Fibroblast of skin of scalp (primary cell): ENCODE results near the gene MACIR.

Experiments used
- DNase-seq: peaks from one replicate; pipeline ENCODE4 v3.0.0-alpha.2; 2013

Gene MACIR

GRCh38 chr5:103247118-103247517, 11.4 kb upstream of the MACIR start:
- no peak for DNase-seq

- DNase-seq = no peak
Measured at GRCh38 chr5:103249068-103249467, 9.5 kb upstream of the MACIR start.

GRCh38 chr5:103254921-103255320, 3.6 kb upstream of the MACIR start:
- DNase-seq = peak; percentile 33

DNA sequence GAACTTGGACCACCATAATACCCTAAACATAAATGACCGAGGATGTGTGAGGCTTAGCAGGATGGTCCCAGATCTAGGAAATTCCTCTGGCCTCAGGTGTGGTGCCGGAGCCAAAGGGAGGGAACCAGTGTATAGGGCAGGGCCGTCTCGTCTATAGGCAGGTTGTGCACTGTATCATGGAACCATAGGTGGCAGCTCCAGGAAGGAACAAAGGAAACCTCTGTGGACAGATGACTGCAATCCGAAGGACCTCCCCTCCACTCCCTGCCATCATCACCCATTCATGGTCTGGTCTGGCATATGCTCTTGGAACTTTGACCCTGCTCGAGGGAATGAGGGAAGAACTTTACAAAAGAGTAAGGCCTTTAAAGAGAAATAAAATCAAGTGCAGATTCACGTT, 2.9 kb upstream of the MACIR start:
- DNase-seq = no peak

DNA sequence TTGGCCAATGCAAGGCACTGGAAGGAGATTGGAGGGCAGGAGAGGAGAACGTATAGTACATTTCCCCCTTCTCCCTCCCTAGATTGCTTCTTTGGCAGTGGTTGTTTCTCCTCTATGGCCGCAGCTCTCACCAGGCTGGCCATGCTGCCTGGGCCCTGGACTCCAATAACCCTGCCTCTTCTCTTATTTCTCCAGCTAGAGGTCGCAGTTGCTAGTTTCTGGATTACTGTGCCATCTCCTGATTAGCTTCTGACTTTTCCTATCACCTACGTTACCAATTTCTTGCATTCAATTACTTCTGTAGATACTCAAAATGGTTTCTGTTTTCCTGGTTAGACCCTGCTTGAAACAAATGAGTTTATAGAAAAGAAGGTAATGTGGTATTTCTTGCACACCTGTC, 2.4 kb upstream of the MACIR start:
- DNase-seq = no peak

- peak; percentile 36 for DNase-seq
Measured at GRCh38 chr5:103258957-103259704, 568 bp downstream of the MACIR start.

DNA sequence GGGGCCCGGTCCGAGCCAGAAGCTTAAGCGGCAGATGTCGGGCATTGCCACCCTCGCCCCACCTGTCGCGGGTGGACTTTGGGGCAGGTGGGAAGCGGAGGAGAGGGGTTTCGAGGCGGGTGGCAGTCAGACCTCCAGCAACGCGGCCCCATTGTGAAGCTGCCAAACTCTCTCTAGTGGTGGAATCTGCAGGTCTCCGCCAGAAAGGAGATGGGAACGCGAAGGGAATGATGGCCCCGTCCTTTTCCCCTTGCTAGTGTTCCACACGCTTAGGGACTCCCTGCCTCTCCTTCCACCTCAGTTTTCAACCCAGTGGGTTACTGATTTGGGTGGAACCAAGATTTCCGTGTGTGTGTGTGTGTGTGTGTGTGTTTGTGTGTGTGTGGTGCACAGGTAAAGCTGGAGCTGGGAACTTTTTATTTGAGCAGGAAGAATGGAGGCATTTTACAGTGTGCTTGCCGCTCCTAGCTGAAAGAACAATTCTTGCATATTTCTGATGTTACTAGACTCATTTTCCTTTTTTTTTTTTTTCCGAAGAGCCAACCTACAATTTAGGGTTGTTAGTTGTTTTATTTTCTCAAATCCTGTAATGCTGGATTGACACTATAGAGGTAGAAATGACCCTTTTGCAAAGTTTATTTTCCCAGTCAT, 1.3 kb downstream of the MACIR start:
- peak; percentile 28 for DNase-seq

DNA sequence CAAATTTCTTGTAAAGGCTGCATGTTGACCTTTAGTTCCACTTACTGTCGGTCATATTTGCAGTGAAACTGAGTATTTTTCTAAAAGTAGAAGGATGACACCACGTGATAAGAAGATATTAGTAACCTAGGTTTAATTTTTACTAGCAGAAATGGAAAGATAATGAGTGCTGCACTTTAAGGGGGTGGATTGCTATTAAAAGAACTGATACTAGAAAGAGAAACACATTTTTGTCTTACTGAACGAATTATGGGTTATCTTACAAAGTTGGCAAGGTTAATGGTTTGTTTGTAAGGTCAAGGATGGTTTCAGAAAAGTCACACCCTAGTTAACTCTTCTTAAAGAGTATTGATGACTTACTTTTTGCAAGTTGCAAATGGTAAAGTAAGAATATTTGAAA, 2.4 kb downstream of the MACIR start:
- DNase-seq = no peak

GRCh38 chr5:103262422-103262871, 3.9 kb downstream of the MACIR start:
- DNase-seq = no peak

DNA sequence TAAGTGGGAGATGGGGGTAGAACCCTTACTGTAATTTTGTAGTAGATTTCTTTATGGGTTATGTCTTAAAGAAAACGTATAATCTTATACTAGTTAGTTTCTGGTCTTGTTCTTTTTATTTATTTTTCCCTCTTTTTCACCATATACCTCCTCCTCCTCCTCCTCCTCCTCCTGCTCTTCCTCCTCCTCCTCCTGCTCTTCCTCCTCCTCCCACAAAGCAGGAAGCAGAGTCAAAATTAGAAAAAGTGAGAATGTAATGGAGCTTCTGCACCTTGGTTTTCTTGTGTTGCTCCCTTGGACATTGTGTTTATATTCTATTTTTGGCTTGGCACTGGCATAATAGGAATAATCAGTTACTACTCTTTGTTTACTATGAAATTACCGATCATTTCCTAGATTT, 4.5 kb downstream of the MACIR start:
- DNase-seq = no peak

DNA sequence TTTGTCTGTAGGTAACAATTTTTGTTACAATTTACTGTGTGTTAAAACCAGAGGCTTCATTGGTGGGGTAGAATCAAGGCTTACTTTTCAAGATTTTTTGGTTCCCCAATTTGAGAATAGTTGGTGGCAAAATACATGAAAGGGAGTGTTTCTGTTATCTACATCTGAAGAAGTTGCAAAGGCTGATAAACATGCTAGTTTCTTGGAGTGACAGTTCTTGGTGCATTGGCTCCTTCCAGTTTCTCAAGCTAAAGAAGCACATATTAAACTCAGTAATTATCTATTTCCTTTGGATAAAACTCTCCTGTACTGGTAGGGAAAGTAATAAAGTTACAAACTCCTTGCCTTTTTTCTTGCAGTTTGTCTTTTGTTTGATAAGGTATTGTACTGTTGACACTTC, 5.9 kb downstream of the MACIR start:
- no peak for DNase-seq

GRCh38 chr5:103270581-103270980, 12.0 kb downstream of the MACIR start:
- DNase-seq = no peak

DNA sequence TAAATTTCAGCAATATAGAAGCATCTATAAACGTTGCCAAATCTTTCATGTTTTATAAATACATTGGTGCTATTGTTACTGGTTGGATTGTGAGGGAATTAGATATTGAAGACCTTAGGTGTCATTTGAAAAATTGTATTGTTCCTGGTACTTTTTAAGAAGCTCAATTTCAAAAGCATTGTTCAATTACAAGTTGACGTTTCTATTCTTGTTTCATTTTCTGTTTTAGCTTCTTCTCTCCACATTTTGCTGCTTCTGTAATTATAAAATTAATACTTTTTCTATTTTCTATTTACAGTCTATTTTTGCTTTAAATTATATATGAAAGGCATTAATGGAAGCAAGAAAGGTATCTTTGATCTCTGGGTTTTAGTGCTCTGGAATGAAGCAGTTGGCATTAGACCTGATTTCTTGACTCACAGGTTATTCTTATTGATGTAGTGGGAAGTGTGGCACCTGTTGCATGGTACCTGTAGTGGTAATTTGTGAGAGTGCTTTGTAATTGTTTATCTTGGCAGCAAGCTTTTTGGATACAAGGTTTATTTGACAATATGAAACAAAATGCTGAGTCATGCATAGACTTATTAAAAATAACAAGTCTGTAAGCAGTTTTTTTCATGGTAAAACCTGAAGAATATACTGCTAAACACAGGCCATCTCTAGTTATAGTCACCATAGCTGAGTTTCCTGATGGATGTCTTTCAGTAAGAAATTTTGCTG, 13.2 kb downstream of the MACIR start:
- no peak for DNase-seq

DNA sequence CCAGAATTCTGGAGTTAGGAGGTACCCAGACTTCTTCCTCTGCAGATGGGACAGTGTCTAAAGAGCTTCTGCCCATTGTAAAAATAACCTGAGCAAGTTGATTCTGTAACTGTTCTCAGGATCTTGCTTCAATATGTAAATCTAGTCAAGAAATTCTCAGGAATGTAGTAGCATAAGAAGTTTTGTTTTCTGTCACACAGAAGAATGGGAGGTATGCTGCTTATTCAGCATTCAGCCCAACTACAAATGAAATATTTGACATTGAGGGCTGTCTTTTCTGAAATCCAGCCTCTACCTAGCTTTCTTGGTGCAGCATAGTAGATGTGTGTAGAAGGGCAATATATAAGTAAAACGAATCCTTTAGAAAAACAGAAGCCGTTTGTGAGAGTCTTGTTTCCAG, 13.8 kb downstream of the MACIR start:
- peak; percentile 22 for DNase-seq

- DNase-seq = no peak
Measured at GRCh38 chr5:103273952-103274351, 15.4 kb downstream of the MACIR start.

DNA sequence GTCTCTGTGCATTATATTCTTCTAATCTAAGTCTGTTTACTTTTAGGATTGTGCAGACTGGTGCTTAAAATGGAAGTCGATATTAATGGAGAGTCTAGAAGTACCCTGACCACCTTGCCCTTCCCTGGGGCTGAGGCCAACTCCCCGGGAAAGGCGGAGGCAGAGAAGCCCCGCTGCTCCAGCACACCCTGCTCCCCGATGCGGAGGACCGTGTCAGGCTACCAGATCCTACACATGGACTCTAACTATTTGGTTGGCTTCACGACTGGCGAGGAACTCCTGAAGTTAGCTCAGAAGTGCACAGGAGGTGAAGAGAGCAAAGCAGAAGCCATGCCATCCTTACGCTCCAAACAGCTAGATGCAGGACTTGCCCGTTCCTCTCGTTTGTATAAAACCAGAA, 17.3 kb downstream of the MACIR start:
- no peak for DNase-seq

GRCh38 chr5:103280967-103281366, 22.4 kb downstream of the MACIR start:
- no peak for DNase-seq

- no peak for DNase-seq
Measured at GRCh38 chr5:103283120-103283519, 24.6 kb downstream of the MACIR start.

- no peak for DNase-seq
Measured at GRCh38 chr5:103283869-103284268, 25.3 kb downstream of the MACIR start.

DNA sequence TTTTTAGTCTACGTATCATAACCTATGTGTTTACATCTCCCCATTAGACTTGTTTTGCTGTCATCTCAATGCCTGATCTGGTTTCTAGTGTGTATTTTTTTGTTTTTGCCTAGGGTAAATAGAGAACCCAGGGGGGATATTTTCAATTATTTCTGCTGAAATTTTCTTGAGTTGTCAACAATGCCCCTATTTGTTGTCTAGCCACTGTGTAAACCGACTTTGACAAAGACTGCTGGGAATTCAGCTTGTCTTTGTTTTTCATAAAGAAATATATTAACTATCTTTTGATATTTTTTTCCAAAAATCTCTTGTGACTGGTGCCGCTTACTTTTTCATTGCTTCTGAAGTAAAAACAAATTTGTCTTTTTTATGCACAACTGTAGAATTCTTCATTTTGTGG, 28.1 kb downstream of the MACIR start:
- DNase-seq = no peak

GRCh38 chr5:103289024-103289423, 30.5 kb downstream of the MACIR start:
- DNase-seq = no peak

- DNase-seq = no peak
Measured at GRCh38 chr5:103290846-103291245, 32.3 kb downstream of the MACIR start.

DNA sequence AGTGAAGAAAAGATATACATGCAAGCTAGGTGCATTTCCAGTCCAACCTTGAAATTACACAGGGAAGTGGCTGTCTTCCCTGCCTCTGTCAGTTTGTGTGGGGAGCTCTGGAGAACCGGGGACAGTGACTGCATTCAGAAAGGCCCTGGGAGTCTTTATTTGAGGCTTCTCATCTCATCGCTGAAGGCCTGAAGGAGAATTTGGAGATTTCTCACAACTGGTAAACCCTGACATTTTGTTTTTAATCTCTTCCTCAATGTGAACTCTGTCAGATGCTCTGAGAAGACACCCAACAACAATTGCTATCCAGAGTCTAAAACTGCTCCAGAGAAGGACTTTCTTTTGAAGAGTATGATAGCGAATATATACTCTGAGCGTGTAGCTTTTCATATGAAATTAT, 33.0 kb downstream of the MACIR start:
- no peak for DNase-seq

DNA sequence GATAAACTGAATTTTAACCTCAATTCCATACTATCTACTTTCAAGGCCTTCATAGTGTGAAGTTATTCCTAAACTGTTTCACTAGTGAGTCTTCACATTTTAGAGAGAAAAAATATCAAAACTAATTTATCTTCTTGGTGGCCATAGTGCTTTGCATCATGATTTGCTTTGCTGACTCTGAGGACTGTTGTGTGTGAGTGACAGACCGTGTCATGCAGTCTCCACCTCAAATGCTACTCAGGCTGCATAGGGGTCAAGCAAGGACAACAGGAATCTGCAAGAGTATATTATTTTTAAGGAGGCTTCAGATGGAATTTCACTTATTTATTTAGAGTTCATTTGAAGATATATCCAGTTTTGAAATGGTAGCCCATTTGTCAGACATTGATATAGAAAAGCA, 34.5 kb downstream of the MACIR start:
- DNase-seq = no peak
